A549 treated with AZD2906 at 1 μM for 4 hours (cell line): ENCODE measurements around the gene TMEM63A. TPM values are rescaled to one million over a fixed set of nuclear protein-coding genes. Genes with fewer than 3 reads are reported as not detected.

Source experiments
- total RNA-seq: library from RNA; stranded (reverse); fragments of 200-300 nt; extraction: Qiagen RNA extraction; gene quantifications from 5 replicates; pipeline ENCODE4 v1.2.3, GENCODE V29; 2022

The TMEM63A gene
- 4.2 to 6.8 TPM (median 5.8 TPM) in 5 replicates for total RNA-seq

DNA sequence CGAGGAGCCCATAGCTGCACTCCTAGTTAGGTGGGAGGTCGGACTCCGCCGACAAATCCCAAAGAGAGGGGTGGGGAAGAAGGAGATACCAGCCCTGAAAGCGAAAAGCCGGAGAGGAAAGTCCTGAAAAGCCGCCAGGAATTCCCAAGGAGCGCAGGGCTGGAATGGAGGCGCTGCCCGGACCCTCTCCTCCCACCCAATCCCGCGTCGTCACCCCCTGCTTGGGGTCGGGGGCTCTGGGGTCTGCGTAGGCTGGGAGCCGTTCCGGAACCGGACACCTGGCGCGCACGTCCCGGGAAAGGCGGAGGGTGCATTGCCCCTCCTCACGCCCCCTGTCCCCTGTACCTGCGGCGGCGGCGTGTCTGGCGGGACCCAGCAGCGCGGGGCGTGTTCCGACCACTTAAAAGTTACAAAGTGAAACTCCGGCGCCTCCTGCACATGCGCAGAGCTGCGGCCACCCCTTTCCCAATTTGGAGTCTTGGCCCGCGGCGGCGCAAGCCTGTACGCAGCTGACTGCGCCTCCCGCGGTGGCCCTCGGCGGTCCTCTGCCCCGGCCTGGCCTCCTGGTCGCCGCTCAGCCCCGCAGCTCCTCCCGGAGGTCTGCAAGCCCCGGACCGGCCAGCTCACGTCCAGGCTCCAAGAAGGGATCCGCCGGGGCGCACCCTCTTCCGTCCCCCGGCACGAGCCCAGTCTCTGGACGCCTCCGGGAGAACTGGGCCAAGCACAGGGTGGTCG lies at the start of gene TMEM63A:
Gene TMEM63A (minus strand): TSS at position 422 of the 735 bp plus-strand sequence. CDS start 4,800 bp downstream, outside the sequence.

DNA sequence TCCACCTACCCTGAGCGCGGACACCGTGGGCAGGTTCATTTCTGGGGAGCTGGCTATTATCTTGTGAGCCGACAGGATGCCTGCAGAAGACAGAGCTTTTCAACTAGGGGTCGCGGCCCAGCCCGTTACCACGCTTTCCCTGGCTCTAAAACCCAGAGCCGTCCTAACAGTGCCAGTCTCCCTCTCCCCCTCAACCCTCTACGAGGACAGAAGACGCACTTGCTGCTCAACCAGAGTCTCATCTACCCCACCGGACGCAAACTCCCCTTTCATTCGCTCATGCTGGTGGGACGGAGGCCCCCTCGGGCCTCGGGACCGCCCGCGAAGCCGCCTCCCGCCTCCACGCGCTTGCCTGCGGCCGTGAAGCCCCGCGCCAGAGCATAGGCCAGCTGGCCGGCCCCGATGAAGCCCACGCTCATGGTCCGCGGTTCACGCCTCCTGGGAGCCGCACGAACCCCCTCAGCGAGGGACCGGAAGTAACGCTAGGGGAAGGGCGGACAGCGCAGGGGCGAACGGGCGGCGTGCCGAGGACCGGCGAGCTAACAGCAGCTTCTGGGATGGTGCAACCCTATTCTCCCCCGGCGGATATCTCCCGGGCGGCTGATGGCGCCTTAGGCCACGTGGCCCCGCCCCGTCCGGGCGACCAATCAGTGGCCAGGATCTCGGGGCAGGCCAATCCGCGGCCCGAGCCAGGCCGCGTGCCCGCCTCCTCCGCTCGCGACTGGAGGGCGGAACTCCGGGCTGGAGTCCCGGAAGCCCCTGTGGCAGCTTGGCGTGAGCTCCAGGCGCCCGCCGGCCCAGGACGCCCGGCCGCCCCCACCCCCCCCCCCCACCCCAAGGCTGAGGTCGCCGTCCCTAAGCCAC lies 41.7 kb upstream of the TMEM63A start, which contains the start of gene PYCR2:
Gene PYCR2 (minus strand): TSS at position 559 of the 864 bp plus-strand sequence. CDS start 140 bp downstream, at position 419.

DNA sequence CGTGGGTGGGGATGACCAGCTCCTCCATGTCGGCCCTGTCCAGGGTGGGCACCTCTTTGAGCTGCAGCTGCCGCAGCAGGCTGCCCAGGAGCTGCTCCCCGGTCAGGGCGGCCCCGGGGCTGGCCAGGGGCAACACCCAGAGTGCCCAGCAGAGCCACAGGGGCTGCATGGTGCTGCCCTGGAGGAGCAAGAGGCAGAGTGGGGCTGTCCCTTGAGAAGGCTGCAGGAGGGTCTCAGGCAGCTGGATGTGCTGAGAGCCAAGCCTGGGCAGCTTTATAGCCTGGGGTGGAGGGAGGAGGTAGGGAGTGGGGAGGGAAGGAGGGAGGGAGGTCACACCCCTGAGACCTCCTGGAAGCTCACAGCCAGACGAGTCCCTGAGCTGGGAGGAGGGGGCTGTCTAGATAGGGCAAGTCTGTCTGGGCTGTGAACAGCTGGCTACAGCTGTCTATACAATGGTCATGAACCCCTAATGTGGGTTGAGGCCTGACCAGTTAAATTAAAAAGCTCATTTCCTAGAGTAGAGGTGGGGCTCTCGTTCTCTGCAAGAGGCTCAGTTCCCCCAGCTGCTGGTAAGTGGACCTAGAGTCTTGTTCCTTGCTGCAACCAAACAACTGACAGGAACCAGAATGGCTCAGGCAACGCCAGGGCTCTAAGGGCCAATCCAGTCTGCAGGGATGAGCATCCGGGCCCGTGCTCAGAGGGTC lies 6.9 kb upstream of the TMEM63A start, which contains the start of gene LEFTY1:
Gene LEFTY1 (minus strand): TSS at position 249 of the 704 bp plus-strand sequence. CDS start 80 bp downstream, at position 169.

DNA sequence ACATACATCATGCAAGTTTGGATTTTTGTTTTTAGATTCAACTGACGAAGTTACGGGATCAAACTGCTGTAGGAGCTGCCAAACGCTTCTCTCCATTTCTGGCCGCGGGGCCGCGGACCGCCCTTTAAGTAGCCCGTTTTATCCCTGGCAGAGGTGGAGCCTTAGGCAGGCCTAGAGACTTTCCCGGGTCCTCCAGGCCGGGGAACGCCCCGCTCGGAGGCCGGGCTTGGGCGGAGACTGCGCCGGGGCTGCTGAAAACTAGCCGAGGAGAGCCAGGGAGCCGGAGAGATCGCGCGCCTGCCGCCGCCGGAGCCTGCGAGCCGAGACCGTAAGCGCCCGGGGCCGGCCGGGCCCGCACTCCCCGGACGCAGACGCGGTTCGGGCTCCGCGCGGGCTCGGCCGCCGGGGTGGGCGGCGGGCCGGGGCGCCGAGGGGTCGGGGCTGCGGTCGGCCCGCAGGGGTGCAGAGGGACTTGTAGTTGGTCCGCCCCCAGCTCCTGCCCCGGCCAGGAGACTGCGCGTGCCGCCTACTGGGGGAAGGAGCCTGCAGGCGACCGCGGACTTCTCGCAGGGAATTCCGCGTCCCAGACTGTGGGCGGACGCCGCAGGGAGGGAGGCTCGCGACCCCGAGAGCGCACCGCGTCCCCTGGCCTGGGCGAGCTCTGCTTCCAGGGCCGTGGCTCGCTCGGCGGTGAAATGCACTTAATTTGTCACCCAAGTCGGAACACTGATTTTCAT lies 72.2 kb downstream of the TMEM63A start, which contains the start of gene EPHX1:
Gene EPHX1 (plus strand): TSS at position 283 of the 737 bp plus-strand sequence. CDS start 18,606 bp downstream, outside the sequence.

Other genes starting within 250 kb of the TMEM63A start
- gene ENAH, start 229.3 kb downstream of the TMEM63A start, total RNA-seq, result 65.6 to 105 TPM (median 82.9 TPM) in 5 replicates
- gene SRP9, start 104.6 kb downstream of the TMEM63A start, total RNA-seq, result 228 to 358 TPM (median 234 TPM) in 5 replicates
- gene EPHX1, start 72.3 kb downstream of the TMEM63A start, total RNA-seq, result 185 to 242 TPM (median 211 TPM) in 5 replicates
- gene LEFTY1, start 6.8 kb upstream of the TMEM63A start, total RNA-seq, result 0.85 to 1.9 TPM (median 1.4 TPM) in 5 replicates
- gene PYCR2, start 41.9 kb upstream of the TMEM63A start, total RNA-seq, result 43.9 to 55.6 TPM (median 54.4 TPM) in 5 replicates
- 0.07 to 0.43 TPM (median 0.17 TPM) in 4 of 5 replicates, not detected in the other for gene LEFTY2, start 58.8 kb upstream of the TMEM63A start, total RNA-seq
- gene SDE2, start 117.0 kb upstream of the TMEM63A start, total RNA-seq, result 6.0 to 11.6 TPM (median 7.0 TPM) in 5 replicates
- 419 to 461 TPM (median 440 TPM) in 5 replicates for gene H3-3A, start 180.3 kb upstream of the TMEM63A start, total RNA-seq